SK-N-MC (cell line): ENCODE measurements around the gene ELMO1.

Experiments
- EZH2 ChIP-seq: fragments of 200-600 bp; sonication (generic); IDR thresholded peaks from one replicate; pipeline ENCODE4 v1.6.1; 2017; ENCODE audit warnings: antibody characterized with exemption
- POLR2AphosphoS5 ChIP-seq: IDR thresholded peaks from 2 replicates; pipeline ENCODE4 v1.6.1; 2012; ENCODE audit warnings: mild to moderate bottlenecking, low read depth, low read length, borderline replicate concordance

GRCh38 chr7:37491919-37492694, 43.4 kb upstream of the ELMO1 start:
- TF ChIP-seq EZH2, result no peak
- TF ChIP-seq POLR2AphosphoS5, result no peak
